22Rv1 (cell line): ENCODE results near the gene USP2.

Experiments
- H3K27ac ChIP-seq: fragments of 450-650 bp; 2 replicates; pipeline ENCODE4 v1.5.1; 2017
- CTCF ChIP-seq: fragments of 450-650 bp; IDR thresholded peaks from 2 replicates; pipeline ENCODE4 v1.5.1; 2017; ENCODE audit warnings: mild to moderate bottlenecking
- ZFX ChIP-seq: fragments of 450-650 bp; IDR thresholded peaks from 2 replicates; pipeline ENCODE4 v1.6.1; 2017; ENCODE audit warnings: antibody characterized with exemption, borderline replicate concordance

Gene USP2

GRCh38 chr11:119422809-119423508, 41.5 kb upstream of the USP2 start, which contains the start of gene THY1:
Gene THY1, minus strand, starts transcription at chr11:119423172. Its CDS starts 2,267 bp downstream, at chr11:119420905.
- no peak for TF ChIP-seq CTCF
- H3K27ac ChIP-seq, result no peak within 1 kb of the TSS

- H3K27ac ChIP-seq, result no peak overlapping the region
- TF ChIP-seq CTCF (no peak), ZFX (no peak)
These were observed 40.7 kb upstream of the USP2 start for GRCh38 chr11:119421941-119422808.

- TF ChIP-seq CTCF (no peak), ZFX (no peak)
- no peak overlapping the region for H3K27ac ChIP-seq
These were observed 39.9 kb upstream of the USP2 start for GRCh38 chr11:119421351-119421750.

- no peak for TF ChIP-seq ZFX
- no peak for TF ChIP-seq CTCF
- H3K27ac ChIP-seq, result no peak overlapping the region
These were observed 39.1 kb upstream of the USP2 start for GRCh38 chr11:119420631-119421030.

GRCh38 chr11:119419834-119420492, 38.5 kb upstream of the USP2 start:
- TF ChIP-seq ZFX (no peak), CTCF (no peak)
- H3K27ac ChIP-seq, result no peak overlapping the region

- no peak overlapping the region for H3K27ac ChIP-seq
- TF ChIP-seq CTCF (no peak), ZFX (no peak)
These were observed 37.8 kb upstream of the USP2 start for GRCh38 chr11:119419246-119419645.

GRCh38 chr11:119418759-119419158, 37.3 kb upstream of the USP2 start:
- no peak for TF ChIP-seq CTCF
- no peak for TF ChIP-seq ZFX
- no peak overlapping the region for H3K27ac ChIP-seq
